Loucy (cell line): Measurements from ENCODE around the gene GTPBP4.
"Not testable (repeated sequence)": the region's sequence is repeated elsewhere in the genome, so short reads cannot be mapped to it uniquely, and the experiment has no call there.

ENCODE experiments used
- H2AFZ ChIP-seq: fragments of 200-600 bp; sonication (generic); 2 replicates; pipeline ENCODE4 v1.6.0; 2016; ENCODE audit warnings: antibody characterized with exemption, mild to moderate bottlenecking, low read length, moderate library complexity
- H3F3A ChIP-seq: fragments of 200-600 bp; 2 replicates; pipeline ENCODE4 v1.6.0; 2016; ENCODE audit warnings: antibody characterized with exemption, low read depth, mild to moderate bottlenecking
- H3K27me3 ChIP-seq: fragments of 200-600 bp; sonication (generic); 2 replicates; pipeline ENCODE4 v1.6.1; 2014; ENCODE audit warnings: low read length, mild to moderate bottlenecking; ENCODE audit not compliant: insufficient read depth, poor library complexity, severe bottlenecking
- H3K36me3 ChIP-seq: fragments of 200-600 bp; sonication (generic); 2 replicates; pipeline ENCODE4 v1.6.1; 2016; ENCODE audit warnings: low read length; ENCODE audit not compliant: insufficient read depth
- H3K4me1 ChIP-seq: fragments of 200-600 bp; sonication (generic); 2 replicates; pipeline ENCODE4 v1.5.1; 2014; ENCODE audit warnings: low read length, mild to moderate bottlenecking; ENCODE audit not compliant: insufficient read depth, poor library complexity, severe bottlenecking
- H3K4me2 ChIP-seq: fragments of 200-600 bp; sonication (generic); 2 replicates; pipeline ENCODE4 v1.6.0; 2014; ENCODE audit warnings: antibody characterized with exemption, low read length, low read depth, mild to moderate bottlenecking; ENCODE audit not compliant: poor library complexity, severe bottlenecking
- H3K4me3 ChIP-seq: fragments of 200-600 bp; sonication (generic); 2 replicates; pipeline ENCODE4 v1.5.1; 2014; ENCODE audit warnings: low read length, mild to moderate bottlenecking, mixed read lengths; ENCODE audit not compliant: poor library complexity, severe bottlenecking
- H3K79me2 ChIP-seq: fragments of 200-600 bp; sonication (generic); 2 replicates; pipeline ENCODE4 v1.6.1; 2014; ENCODE audit warnings: low read length; ENCODE audit not compliant: insufficient read depth
- H3K9ac ChIP-seq: fragments of 200-600 bp; sonication (generic); 2 replicates; pipeline ENCODE4 v1.6.0; 2014; ENCODE audit warnings: mild to moderate bottlenecking, low read depth, low read length, moderate library complexity; ENCODE audit not compliant: poor library complexity, severe bottlenecking
- H3K9me2 ChIP-seq: fragments of 200-600 bp; sonication (generic); replicated peaks from 2 replicates; pipeline ENCODE4 v1.6.1; 2016; ENCODE audit warnings: low read depth, low read length, mixed read lengths
- H3K9me3 ChIP-seq: fragments of 200-600 bp; sonication (generic); 2 replicates; pipeline ENCODE4 v1.6.1; 2014; ENCODE audit warnings: mild to moderate bottlenecking, antibody characterized with exemption, low read length, low read depth; ENCODE audit not compliant: insufficient read depth
- H4K20me1 ChIP-seq: fragments of 200-600 bp; sonication (generic); 2 replicates; pipeline ENCODE4 v1.6.0; 2014; ENCODE audit warnings: antibody characterized with exemption, low read length, mild to moderate bottlenecking; ENCODE audit not compliant: insufficient read depth, poor library complexity, severe bottlenecking
- EZH2phosphoT487 ChIP-seq: fragments of 200-600 bp; IDR thresholded peaks from 2 replicates; pipeline ENCODE4 v1.6.1; 2018; ENCODE audit warnings: antibody characterized with exemption, mild to moderate bottlenecking, moderate library complexity, borderline replicate concordance
- TF ChIP-seq, protein P1 (sequence below): fragments of 200-600 bp; sonication (generic); conservative IDR thresholded peaks from 2 replicates; pipeline ENCODE4 v1.5.1; 2014; ENCODE audit warnings: mild to moderate bottlenecking, antibody characterized with exemption, low read length

The GTPBP4 gene

DNA sequence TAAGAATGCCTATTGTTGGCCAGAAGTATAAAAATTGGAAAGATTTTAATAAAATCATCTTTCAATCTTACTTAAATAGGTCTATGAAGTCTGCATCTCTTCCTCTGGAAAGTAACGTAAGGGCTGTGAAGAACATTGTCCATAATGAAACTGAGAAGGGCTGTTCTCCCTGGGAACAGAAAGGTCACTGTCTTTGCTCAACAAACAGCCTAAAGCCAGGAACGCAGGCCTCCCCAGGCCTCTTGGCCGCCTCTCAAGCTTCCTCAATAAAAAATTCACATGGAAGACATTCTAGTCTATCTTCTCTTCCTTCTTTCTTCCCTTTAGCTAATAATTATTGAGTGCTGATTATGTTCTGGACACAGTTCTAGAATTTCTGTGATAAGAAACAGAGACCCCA is 46.5 kb downstream of the GTPBP4 start:
- no peak overlapping the region for H2AFZ ChIP-seq
- H3K9ac ChIP-seq = no peak overlapping the region
- peaks cover 7% of the 10 kb centered on the region for H3K79me2 ChIP-seq
- H3K36me3 ChIP-seq = peaks cover 27% of the 10 kb centered on the region; the same call in 1 of the 2 replicates
- H3K4me2 ChIP-seq = no peak overlapping the region
- H3K4me1 ChIP-seq = no peaks in the 10 kb centered on the region
- no peak overlapping the region for H3K4me3 ChIP-seq
- H3K9me3 ChIP-seq = no peaks in the 10 kb centered on the region
- H3F3A ChIP-seq = 0 out of 2 replicates have a peak, but pooled peaks cover 7% of the 10 kb centered on the region
- H3K9me2 ChIP-seq = no peaks in the 10 kb centered on the region
- peaks cover 7% of the 10 kb centered on the region for H4K20me1 ChIP-seq
- H3K27me3 ChIP-seq = no peaks in the 10 kb centered on the region
- no peak for TF ChIP-seq EZH2phosphoT487
- TF ChIP-seq, protein P1, sequence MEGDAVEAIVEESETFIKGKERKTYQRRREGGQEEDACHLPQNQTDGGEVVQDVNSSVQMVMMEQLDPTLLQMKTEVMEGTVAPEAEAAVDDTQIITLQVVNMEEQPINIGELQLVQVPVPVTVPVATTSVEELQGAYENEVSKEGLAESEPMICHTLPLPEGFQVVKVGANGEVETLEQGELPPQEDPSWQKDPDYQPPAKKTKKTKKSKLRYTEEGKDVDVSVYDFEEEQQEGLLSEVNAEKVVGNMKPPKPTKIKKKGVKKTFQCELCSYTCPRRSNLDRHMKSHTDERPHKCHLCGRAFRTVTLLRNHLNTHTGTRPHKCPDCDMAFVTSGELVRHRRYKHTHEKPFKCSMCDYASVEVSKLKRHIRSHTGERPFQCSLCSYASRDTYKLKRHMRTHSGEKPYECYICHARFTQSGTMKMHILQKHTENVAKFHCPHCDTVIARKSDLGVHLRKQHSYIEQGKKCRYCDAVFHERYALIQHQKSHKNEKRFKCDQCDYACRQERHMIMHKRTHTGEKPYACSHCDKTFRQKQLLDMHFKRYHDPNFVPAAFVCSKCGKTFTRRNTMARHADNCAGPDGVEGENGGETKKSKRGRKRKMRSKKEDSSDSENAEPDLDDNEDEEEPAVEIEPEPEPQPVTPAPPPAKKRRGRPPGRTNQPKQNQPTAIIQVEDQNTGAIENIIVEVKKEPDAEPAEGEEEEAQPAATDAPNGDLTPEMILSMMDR = no peak

DNA sequence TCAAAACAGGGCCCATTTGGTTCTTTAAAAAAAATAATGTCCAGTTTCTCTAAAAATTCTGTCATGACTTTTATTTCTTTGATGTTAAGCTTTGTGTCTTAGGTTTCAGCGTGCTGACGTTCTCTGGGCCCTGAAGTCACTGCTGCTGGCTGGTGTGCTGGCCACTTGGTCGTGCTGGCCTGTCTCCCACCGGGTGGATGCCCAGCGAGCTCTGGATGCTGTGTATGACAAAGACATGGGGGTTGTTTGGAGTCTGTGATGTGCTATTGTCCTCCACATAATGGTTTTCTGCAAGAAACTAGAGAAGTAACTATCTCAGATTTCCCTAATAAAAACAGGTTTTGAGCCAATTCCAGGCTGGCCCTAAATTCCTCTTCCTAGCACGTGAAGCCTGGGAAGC is 47.0 kb downstream of the GTPBP4 start:
- no peak overlapping the region for H3K4me2 ChIP-seq
- TF ChIP-seq EZH2phosphoT487 = no peak
- H3K9ac ChIP-seq = no peak overlapping the region

DNA sequence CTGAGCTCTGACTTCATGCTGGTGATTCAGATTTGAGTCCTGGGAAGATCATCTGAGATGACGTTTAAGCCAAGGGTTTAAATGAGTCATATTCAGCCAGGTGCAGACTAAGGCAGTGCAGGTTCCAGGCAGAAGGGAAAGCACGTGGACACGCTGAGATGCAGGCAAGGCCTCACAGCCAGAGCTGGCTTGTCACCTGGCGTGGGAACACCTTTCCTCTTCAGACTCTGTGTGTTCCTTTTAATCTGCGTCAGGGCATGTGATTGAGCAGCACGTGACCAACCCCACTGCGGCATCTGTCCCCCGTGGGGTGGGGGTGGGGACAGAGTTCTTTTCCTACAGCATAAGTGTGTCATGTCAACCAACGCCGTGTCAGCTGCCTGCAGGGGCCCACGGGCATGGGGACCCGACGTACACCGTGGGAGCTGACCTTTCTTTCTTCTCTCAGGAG is 48.1 kb downstream of the GTPBP4 start:
- Histone ChIP-seq H3K9me2 (no peaks in the 10 kb centered on the region), H3K27me3 (no peaks in the 10 kb centered on the region), H3K4me2 (no peak overlapping the region), H3K9ac (no peak overlapping the region), H3K4me1 (peaks cover 13% of the 10 kb centered on the region), H2AFZ (no peak overlapping the region), H3K9me3 (no peaks in the 10 kb centered on the region), H4K20me1 (peaks cover 23% of the 10 kb centered on the region), H3F3A (0 out of 2 replicates have a peak, but pooled peaks cover 9% of the 10 kb centered on the region), H3K79me2 (peaks cover 24% of the 10 kb centered on the region), H3K4me3 (no peak overlapping the region), H3K36me3 (peaks cover 43% of the 10 kb centered on the region)
- TF ChIP-seq, protein P1 = no peak
- no peak for TF ChIP-seq EZH2phosphoT487

More for the DNA sequence above, 47.0 kb downstream of the GTPBP4 start:
- H3K27me3 ChIP-seq = no peaks in the 10 kb centered on the region
- H3K9me2 ChIP-seq = no peaks in the 10 kb centered on the region
- H3K79me2 ChIP-seq = peaks cover 12% of the 10 kb centered on the region
- H3K4me1 ChIP-seq = peaks cover 2% of the 10 kb centered on the region
- 0 out of 2 replicates have a peak, but pooled peaks cover 8% of the 10 kb centered on the region for H3F3A ChIP-seq
- peaks cover 31% of the 10 kb centered on the region; the same call in 1 of the 2 replicates for H3K36me3 ChIP-seq
- H3K4me3 ChIP-seq = no peak overlapping the region
- peaks cover 12% of the 10 kb centered on the region for H4K20me1 ChIP-seq
- no peaks in the 10 kb centered on the region for H3K9me3 ChIP-seq
- H2AFZ ChIP-seq = no peak overlapping the region

DNA sequence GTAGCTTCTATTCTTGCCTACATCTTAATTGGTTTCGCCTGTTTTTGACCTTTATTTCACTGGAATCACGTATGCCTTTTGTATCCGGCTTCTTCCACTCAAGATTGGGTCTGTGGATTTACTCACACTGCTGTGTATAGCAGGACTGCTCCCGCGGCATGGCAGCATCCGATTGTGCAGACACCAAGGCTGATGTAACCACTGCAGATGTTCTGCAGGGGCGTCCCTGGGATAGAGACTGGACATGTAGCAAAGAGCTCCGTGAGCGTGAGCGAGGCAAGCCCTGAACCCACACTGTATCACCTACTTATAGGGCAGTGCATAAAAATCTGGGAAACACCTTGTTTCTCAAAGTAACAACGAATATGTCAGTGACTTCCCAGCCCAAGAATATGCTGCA is 48.9 kb downstream of the GTPBP4 start:
- Histone ChIP-seq H3K9ac (no peak overlapping the region), H3K36me3 (peaks cover 50% of the 10 kb centered on the region), H3K4me3 (no peak overlapping the region), H3K27me3 (no peaks in the 10 kb centered on the region), H3K4me2 (no peak overlapping the region), H3K4me1 (peaks cover 13% of the 10 kb centered on the region), H3K79me2 (peaks cover 31% of the 10 kb centered on the region), H3K9me2 (no peaks in the 10 kb centered on the region), H4K20me1 (peaks cover 29% of the 10 kb centered on the region), H3F3A (0 out of 2 replicates have a peak, but pooled peaks cover 10% of the 10 kb centered on the region), H2AFZ (no peak overlapping the region), H3K9me3 (no peaks in the 10 kb centered on the region)
- TF ChIP-seq, protein P1 = no peak
- no peak for TF ChIP-seq EZH2phosphoT487

DNA sequence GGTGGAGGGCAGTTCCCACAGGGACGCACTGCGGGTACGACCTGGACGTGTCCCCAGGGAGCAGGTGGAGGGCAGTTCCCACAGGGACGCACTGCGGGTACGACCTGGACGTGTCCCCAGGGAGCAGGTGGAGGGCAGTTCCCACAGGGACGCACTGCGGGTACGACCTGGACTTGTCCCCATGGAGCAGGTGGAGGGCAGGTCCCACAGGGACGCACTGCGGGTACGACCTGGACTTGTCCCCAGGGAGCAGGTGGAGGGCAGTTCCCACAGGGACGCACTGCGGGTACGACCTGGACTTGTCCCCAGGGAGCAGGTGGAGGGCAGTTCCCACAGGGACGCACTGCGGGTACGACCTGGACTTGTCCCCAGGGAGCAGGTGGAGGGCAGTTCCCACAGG is 50.5 kb downstream of the GTPBP4 start:
- H3K9ac ChIP-seq, H3K4me3 ChIP-seq, H3K9me2 ChIP-seq, H3K9me3 ChIP-seq, H3K27me3 ChIP-seq, H3K4me2 ChIP-seq, H2AFZ ChIP-seq: not testable (repeated sequence)
- Histone ChIP-seq H3K79me2 (peaks cover 48% of the 10 kb centered on the region), H4K20me1 (peaks cover 45% of the 10 kb centered on the region), H3K4me1 (peaks cover 25% of the 10 kb centered on the region), H3K36me3 (peaks cover 64% of the 10 kb centered on the region), H3F3A (peaks cover 12% of the 10 kb centered on the region; the same call in 1 of the 2 replicates)
